SK-N-SH treated with all-trans-retinoic acid at 6 μM for 48 hours (cell line): ENCODE measurements around the gene MKRN2.

ENCODE experiments used
- ATAC-seq: fragments of 200-7000 bp; cut with Tn5 transposase; 3 replicates; pipeline ENCODE4 v1.9.1; 2020; ENCODE audit warnings: mild to moderate bottlenecking, moderate library complexity
- ARNTL ChIP-seq: fragments of 450-650 bp; formaldehyde crosslinking; IDR thresholded peaks from 2 replicates; pipeline ENCODE4 v1.5.0; 2020; ENCODE audit warnings: low read depth, mild to moderate bottlenecking, moderate library complexity, borderline replicate concordance
- BACH2 ChIP-seq: fragments of 250-450 bp; sonication (Bioruptor Pico); IDR thresholded peaks from 2 replicates; pipeline ENCODE4 v1.9.0; 2021; ENCODE audit warnings: mild to moderate bottlenecking, borderline replicate concordance
- CSDC2 ChIP-seq: fragments of 250-450 bp; sonication (Bioruptor Pico); IDR thresholded peaks from 2 replicates; pipeline ENCODE4 v1.5.0; 2020; ENCODE audit warnings: mild to moderate bottlenecking, moderate library complexity
- ESRRG ChIP-seq: fragments of 250-450 bp; sonication (Bioruptor Pico); IDR thresholded peaks from 2 replicates; pipeline ENCODE4 v1.6.1; 2021; ENCODE audit warnings: mild to moderate bottlenecking
- GLIS3 ChIP-seq: fragments of 250-450 bp; sonication (Bioruptor Pico); IDR thresholded peaks from 2 replicates; pipeline ENCODE4 v1.5.0; 2020; ENCODE audit warnings: mild to moderate bottlenecking, moderate library complexity
- PPARA ChIP-seq: fragments of 250-450 bp; sonication (Bioruptor Pico); IDR thresholded peaks from 2 replicates; pipeline ENCODE4 v1.5.0; 2020; ENCODE audit warnings: mild to moderate bottlenecking, borderline replicate concordance
- RARB ChIP-seq: fragments of 250-450 bp; sonication (Bioruptor Pico); IDR thresholded peaks from 2 replicates; pipeline ENCODE4 v1.8.0; 2021; ENCODE audit warnings: mild to moderate bottlenecking, moderate library complexity
- SNAI2 ChIP-seq: fragments of 250-450 bp; sonication (Bioruptor Pico); IDR thresholded peaks from 2 replicates; pipeline ENCODE4 v1.5.0; 2020; ENCODE audit warnings: mild to moderate bottlenecking, moderate library complexity
- TCF4 ChIP-seq: fragments of 250-450 bp; sonication (Bioruptor Pico); IDR thresholded peaks from 2 replicates; pipeline ENCODE4 v1.8.0; 2021; ENCODE audit warnings: mild to moderate bottlenecking, moderate library complexity, borderline replicate concordance
- TOX ChIP-seq: fragments of 250-450 bp; sonication (Bioruptor Pico); IDR thresholded peaks from 2 replicates; pipeline ENCODE4 v1.8.0; 2021; ENCODE audit warnings: mild to moderate bottlenecking, moderate library complexity, borderline replicate concordance
- ZC3H10 ChIP-seq: fragments of 250-450 bp; sonication (Bioruptor Pico); IDR thresholded peaks from 2 replicates; pipeline ENCODE4 v1.5.1; 2021; ENCODE audit warnings: mild to moderate bottlenecking, moderate library complexity
- ZFP3 ChIP-seq: fragments of 250-450 bp; sonication (Bioruptor Pico); IDR thresholded peaks from 2 replicates; pipeline ENCODE4 v1.5.0; 2020; ENCODE audit warnings: mild to moderate bottlenecking, moderate library complexity
- ZFP30 ChIP-seq: fragments of 450-650 bp; formaldehyde crosslinking; IDR thresholded peaks from 2 replicates; pipeline ENCODE4 v1.5.0; 2022; ENCODE audit warnings: mild to moderate bottlenecking, moderate library complexity
- ZNF70 ChIP-seq: fragments of 450-650 bp; formaldehyde crosslinking; IDR thresholded peaks from 2 replicates; pipeline ENCODE4 v1.5.0; 2020; ENCODE audit warnings: mild to moderate bottlenecking, moderate library complexity
- TF ChIP-seq, protein P1 (sequence below): fragments of 250-450 bp; sonication (Bioruptor Pico); IDR thresholded peaks from 2 replicates; pipeline ENCODE4 v1.8.0; 2020; ENCODE audit warnings: mild to moderate bottlenecking, moderate library complexity, borderline replicate concordance
- TF ChIP-seq, protein P2 (sequence below): fragments of 250-450 bp; sonication (Bioruptor Pico); IDR thresholded peaks from 2 replicates; pipeline ENCODE4 v1.8.0; 2021; ENCODE audit warnings: low read depth, mild to moderate bottlenecking, moderate library complexity, borderline replicate concordance
- TF ChIP-seq, protein P3 (sequence below): fragments of 250-450 bp; sonication (Bioruptor Pico); IDR thresholded peaks from 2 replicates; pipeline ENCODE4 v1.5.0; 2020; ENCODE audit warnings: mild to moderate bottlenecking, moderate library complexity

MKRN2 gene

DNA sequence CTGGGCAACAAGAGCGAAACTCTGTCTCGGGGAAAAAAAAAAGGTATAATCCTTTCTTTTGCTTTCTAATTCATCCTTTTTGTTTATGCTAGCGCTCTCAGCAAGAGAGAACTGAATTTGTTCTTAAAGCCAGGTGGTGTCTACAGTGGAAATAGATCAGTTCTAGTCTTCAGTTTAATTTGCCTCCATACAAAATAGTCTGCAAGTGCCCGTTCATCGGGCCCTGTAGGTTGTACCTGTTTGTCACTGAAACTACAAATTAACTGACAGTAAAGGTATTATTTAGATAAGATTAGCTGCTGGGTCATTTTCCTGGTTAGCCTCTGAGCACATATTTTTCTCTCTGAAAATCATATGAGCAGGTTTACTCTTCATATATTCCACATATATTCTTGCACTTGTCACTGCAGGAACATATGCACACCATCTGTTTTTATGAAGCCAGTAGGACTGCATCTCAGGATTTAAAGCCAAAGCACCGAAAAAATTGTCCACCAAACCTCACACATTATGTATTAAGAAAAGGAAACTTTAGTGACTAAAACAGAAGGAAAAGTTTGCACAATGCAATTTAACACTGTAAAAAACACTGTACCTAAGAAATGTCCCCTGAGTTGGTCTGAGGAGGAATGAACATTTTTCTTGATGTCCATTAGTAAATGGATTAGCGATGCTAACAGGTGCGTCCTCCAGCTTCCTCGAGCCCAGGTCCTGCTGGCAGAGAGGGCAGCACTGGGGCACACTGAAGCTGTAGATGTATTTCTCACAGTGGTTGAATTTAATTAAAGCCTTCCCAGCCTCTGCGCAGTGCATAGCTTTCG is 12.0 kb upstream of the MKRN2 start (continued):
- TF ChIP-seq, protein P1, sequence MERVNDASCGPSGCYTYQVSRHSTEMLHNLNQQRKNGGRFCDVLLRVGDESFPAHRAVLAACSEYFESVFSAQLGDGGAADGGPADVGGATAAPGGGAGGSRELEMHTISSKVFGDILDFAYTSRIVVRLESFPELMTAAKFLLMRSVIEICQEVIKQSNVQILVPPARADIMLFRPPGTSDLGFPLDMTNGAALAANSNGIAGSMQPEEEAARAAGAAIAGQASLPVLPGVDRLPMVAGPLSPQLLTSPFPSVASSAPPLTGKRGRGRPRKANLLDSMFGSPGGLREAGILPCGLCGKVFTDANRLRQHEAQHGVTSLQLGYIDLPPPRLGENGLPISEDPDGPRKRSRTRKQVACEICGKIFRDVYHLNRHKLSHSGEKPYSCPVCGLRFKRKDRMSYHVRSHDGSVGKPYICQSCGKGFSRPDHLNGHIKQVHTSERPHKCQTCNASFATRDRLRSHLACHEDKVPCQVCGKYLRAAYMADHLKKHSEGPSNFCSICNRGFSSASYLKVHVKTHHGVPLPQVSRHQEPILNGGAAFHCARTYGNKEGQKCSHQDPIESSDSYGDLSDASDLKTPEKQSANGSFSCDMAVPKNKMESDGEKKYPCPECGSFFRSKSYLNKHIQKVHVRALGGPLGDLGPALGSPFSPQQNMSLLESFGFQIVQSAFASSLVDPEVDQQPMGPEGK, result no peak
- TF ChIP-seq BACH2 (CRISPR knock-in tag), result no peak
- no peak for TF ChIP-seq CSDC2 (CRISPR knock-in tag)
- no peak for TF ChIP-seq SNAI2 (CRISPR knock-in tag)
- TF ChIP-seq ZC3H10, result no peak
- no peak for TF ChIP-seq TOX
- no peak for TF ChIP-seq PPARA (CRISPR knock-in tag)
- no peak for TF ChIP-seq GLIS3 (CRISPR knock-in tag)
- no peak for TF ChIP-seq ZFP3 (CRISPR knock-in tag)
- TF ChIP-seq, protein P2, sequence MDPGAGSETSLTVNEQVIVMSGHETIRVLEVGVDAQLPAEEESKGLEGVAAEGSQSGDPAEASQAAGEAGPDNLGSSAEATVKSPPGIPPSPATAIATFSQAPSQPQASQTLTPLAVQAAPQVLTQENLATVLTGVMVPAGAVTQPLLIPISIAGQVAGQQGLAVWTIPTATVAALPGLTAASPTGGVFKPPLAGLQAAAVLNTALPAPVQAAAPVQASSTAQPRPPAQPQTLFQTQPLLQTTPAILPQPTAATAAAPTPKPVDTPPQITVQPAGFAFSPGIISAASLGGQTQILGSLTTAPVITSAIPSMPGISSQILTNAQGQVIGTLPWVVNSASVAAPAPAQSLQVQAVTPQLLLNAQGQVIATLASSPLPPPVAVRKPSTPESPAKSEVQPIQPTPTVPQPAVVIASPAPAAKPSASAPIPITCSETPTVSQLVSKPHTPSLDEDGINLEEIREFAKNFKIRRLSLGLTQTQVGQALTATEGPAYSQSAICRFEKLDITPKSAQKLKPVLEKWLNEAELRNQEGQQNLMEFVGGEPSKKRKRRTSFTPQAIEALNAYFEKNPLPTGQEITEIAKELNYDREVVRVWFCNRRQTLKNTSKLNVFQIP (CRISPR knock-in tag), result no peak
- TF ChIP-seq ESRRG (CRISPR knock-in tag), result no peak

DNA sequence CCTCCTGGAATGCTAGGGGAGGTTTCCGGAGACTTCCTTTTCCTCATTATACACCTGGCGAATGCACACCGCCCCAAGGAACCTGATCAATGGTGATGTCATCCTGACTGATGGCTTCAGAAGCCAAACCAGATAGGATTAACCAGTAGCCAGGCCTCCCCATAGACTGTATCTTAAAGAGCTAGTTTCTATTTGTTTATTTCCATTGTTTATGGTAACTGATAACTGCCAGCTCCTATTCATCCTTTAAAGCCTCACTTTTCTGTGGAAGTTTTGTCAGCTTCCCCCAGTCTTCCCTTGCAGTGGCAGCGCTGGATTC is 11.5 kb upstream of the MKRN2 start, which contains the start of gene MKRN2OS:
Gene MKRN2OS, minus strand, starts transcription at position 27 of the 319 bp plus-strand sequence. CDS start 35 bp downstream, outside the sequence.
- ATAC-seq, result peak; percentile 45; the same call in 2 of the 3 replicates
- TF ChIP-seq SNAI2 (CRISPR knock-in tag) (no peak), ZFP3 (CRISPR knock-in tag) (peak; percentile 90)
- TF ChIP-seq, all 23 proteins: peak for 1

DNA sequence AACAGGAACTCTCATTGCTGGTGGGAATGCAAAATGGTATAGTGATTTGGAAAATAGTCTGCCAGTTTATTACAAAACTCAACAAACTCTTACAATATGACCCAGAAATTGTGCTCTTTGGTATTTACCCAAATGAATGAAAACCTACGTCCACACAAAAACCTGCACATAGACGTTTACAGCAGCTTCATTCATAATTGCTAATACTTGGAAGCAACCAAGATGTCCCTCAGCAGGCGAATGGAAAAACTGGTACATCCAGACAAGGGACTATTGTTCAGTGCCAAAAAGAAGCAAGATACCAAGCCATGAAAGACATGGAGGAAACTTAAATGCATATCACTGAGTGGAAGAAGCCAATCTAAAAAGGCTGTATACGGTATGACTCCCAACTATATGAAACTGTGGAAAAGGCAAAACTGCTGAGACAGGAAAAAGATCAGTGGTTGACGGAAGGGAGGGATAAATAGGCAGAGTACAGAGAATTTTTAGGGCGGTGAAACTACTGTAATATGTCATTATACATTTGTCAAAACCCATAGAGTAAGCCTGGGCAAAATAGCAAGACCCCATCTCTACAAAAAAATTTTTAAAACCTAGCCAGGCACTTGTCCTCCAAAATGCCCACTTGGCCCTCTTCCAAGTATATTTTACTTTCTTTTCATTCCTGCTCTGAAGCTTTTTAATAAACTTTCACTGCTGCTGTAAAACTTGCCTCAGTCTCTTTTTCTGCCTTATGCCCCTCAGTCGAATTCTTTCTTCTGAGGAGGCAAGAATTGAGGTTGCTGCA is 6.7 kb upstream of the MKRN2 start:
- TF ChIP-seq ZNF70 (no peak), PPARA (CRISPR knock-in tag) (no peak), CSDC2 (CRISPR knock-in tag) (no peak), ZFP3 (CRISPR knock-in tag) (no peak), TCF4 (CRISPR knock-in tag) (no peak), TOX (no peak), ZFP30 (CRISPR knock-in tag) (no peak), SNAI2 (CRISPR knock-in tag) (no peak), GLIS3 (CRISPR knock-in tag) (no peak), RARB (CRISPR knock-in tag) (no peak)
- TF ChIP-seq, protein P2 (CRISPR knock-in tag), result no peak
- no peak for ATAC-seq

DNA sequence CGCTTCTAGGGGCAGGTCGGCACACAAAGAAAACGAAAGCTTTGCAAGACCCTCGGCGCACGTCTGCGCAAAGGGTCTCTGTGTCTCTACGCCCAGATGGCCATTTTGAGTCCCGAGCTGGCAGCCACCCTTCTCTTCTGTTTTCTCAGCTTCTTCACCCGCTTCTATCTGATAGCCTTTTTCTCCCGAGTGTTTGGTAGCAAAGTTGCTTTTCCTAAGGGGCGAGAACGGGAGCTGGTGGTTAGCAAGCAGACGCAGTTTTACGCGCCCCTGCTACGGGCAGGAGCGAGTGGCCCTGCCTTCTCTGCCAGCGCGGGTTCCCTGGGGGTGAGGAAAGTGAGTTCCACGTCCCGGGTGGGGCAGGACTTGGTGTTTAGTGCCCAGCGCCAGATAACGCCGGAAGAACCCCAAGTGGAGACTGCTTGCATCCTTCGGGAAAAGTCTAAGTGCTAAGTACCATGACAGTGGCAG is 2.9 kb upstream of the MKRN2 start:
- TF ChIP-seq, protein P3, sequence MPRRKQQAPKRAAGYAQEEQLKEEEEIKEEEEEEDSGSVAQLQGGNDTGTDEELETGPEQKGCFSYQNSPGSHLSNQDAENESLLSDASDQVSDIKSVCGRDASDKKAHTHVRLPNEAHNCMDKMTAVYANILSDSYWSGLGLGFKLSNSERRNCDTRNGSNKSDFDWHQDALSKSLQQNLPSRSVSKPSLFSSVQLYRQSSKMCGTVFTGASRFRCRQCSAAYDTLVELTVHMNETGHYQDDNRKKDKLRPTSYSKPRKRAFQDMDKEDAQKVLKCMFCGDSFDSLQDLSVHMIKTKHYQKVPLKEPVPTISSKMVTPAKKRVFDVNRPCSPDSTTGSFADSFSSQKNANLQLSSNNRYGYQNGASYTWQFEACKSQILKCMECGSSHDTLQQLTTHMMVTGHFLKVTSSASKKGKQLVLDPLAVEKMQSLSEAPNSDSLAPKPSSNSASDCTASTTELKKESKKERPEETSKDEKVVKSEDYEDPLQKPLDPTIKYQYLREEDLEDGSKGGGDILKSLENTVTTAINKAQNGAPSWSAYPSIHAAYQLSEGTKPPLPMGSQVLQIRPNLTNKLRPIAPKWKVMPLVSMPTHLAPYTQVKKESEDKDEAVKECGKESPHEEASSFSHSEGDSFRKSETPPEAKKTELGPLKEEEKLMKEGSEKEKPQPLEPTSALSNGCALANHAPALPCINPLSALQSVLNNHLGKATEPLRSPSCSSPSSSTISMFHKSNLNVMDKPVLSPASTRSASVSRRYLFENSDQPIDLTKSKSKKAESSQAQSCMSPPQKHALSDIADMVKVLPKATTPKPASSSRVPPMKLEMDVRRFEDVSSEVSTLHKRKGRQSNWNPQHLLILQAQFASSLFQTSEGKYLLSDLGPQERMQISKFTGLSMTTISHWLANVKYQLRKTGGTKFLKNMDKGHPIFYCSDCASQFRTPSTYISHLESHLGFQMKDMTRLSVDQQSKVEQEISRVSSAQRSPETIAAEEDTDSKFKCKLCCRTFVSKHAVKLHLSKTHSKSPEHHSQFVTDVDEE (CRISPR knock-in tag), result peak; percentile 24; the same call in 1 of the 2 replicates
- TF ChIP-seq ARNTL (CRISPR knock-in tag), result no peak
- ATAC-seq, result peak; percentile 2; the same call in 1 of the 3 replicates
